GM18951 (cell line): Measurements from ENCODE around the gene GSDME.
A peak's percentile ranks its signal among the peaks of the same experiment; 100 is the strongest.
"Not testable (repeated sequence)": the region's sequence is repeated elsewhere in the genome, so short reads cannot be mapped to it uniquely, and the experiment has no call there.

Experiments
- POLR2A ChIP-seq: IDR thresholded peaks from 4 replicates; pipeline ENCODE4 v1.6.1; 2011; ENCODE audit warnings: mild to moderate bottlenecking; ENCODE audit not compliant: insufficient read length, insufficient read depth; ENCODE audit errors: extremely low read depth
- in situ Hi-C: fragments of 300-500 bp; cut with MboI; formaldehyde crosslinking; loops from one replicate; pipeline ENCODE4 v1.12.0; 2022; ENCODE audit warnings: low sequenced_read_pairs, mixed read lengths, inconsistent platforms; ENCODE audit not compliant: unreplicated experiment

GSDME gene

GRCh38 chr7:24757353-24758275, at the start of gene GSDME:
Gene GSDME, minus strand, starts transcription at chr7:24757464. Its CDS starts 7,690 bp downstream, at chr7:24749774.
- in situ Hi-C loops, result no loop called here
- TF ChIP-seq POLR2A, result peak; percentile 73

GRCh38 chr7:24802300-24802699, 45.0 kb upstream of the GSDME start:
- no peak for TF ChIP-seq POLR2A
- in situ Hi-C loops, result no loop called here

- in situ Hi-C loops, result no loop called here
- no peak for TF ChIP-seq POLR2A
Measured at GRCh38 chr7:24801883-24802282, 44.6 kb upstream of the GSDME start.

DNA sequence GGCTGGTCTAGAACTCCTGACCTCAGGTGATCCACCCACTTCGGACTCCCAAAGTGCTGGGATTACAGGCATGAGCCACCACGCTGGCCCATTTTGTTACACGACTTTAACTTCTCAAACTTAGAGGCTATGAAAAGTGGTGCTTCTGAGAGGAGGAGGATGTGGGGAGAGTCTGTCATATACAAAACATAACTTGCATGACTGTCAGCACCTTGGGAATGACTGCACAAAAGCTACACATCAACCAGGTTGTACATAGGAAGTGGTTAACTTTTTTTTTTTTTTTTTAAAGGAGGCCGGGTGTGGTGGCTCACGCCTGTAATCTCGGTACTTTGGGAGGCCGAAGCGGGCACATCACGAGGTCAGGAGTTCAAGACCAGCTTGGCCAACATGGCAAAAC, 43.4 kb upstream of the GSDME start:
- in situ Hi-C loops, result no loop called here
- TF ChIP-seq POLR2A, result no peak

GRCh38 chr7:24800073-24800472, 42.8 kb upstream of the GSDME start:
- in situ Hi-C loops, result no loop called here
- TF ChIP-seq POLR2A, result no peak

- no peak for TF ChIP-seq POLR2A
- in situ Hi-C loops, result no loop called here
Measured at GRCh38 chr7:24799506-24799905, 42.2 kb upstream of the GSDME start.

- in situ Hi-C loops, result no loop called here
- no peak for TF ChIP-seq POLR2A
Measured at GRCh38 chr7:24798261-24798660, 41.0 kb upstream of the GSDME start.

- in situ Hi-C loops, result no loop called here
- TF ChIP-seq POLR2A, result no peak
Measured at GRCh38 chr7:24797270-24797669, 40.0 kb upstream of the GSDME start.

DNA sequence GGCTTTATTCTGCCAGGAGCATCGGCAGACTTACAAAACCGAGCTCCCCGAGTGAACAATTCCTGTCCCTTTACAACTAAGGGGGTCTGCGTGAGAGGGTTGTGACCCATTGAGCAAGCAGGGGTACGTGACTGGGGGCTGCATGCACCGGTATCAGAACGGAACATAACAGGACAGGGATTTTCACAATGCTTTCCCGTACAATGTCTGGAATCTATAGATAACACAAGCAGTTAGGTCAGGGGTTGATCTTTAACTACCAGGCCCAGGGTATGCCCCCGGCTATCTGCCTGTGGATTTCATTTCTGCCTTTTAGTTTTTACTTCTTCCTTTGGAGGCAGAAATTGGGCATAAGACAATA, 38.1 kb upstream of the GSDME start:
- in situ Hi-C loops, result no loop called here
- no peak for TF ChIP-seq POLR2A

GRCh38 chr7:24794751-24795406, 37.6 kb upstream of the GSDME start:
- in situ Hi-C loops, result not testable (repeated sequence)

GRCh38 chr7:24793982-24794648, 36.9 kb upstream of the GSDME start:
- TF ChIP-seq POLR2A, result no peak
- in situ Hi-C loops, result no loop called here

- in situ Hi-C loops, result no loop called here
- no peak for TF ChIP-seq POLR2A
Measured at GRCh38 chr7:24788961-24789576, 31.8 kb upstream of the GSDME start.

- in situ Hi-C loops, result no loop called here
Measured at GRCh38 chr7:24788075-24788474, 30.8 kb upstream of the GSDME start.

More at GRCh38 chr7:24788075-24788474, 30.8 kb upstream of the GSDME start:
- no peak for TF ChIP-seq POLR2A
